Brain microvascular endothelial cell (primary cell): ENCODE results near the gene WNT9A.
"Not testable (repeated sequence)": the region's sequence is repeated elsewhere in the genome, so short reads cannot be mapped to it uniquely, and the experiment has no call there.

ENCODE experiments used
- DNase-seq: peaks from one replicate; pipeline ENCODE4 v3.0.0-alpha.2; 2020
- H3K27ac ChIP-seq: fragments of 250-450 bp; sonication (Bioruptor Pico); 2 replicates; pipeline ENCODE4 v1.5.1; 2020; ENCODE audit warnings: mild to moderate bottlenecking, moderate library complexity
- H3K27me3 ChIP-seq: fragments of 250-450 bp; sonication (Bioruptor Pico); replicated peaks from 2 replicates; pipeline ENCODE4 v1.5.1; 2020; ENCODE audit warnings: mild to moderate bottlenecking
- H3K36me3 ChIP-seq: fragments of 250-450 bp; sonication (Bioruptor Pico); replicated peaks from 2 replicates; pipeline ENCODE4 v1.5.1; 2020; ENCODE audit warnings: mild to moderate bottlenecking
- H3K4me3 ChIP-seq: 2 replicates; pipeline ENCODE4 v1.5.1; 2011; ENCODE audit warnings: low read depth, mild to moderate bottlenecking, control low read depth, low read length, moderate library complexity
- in situ Hi-C: cut with HindIII; loops from 2 replicates; pipeline ENCODE4 v1.10.0; 2017; ENCODE audit warnings: low sequenced_read_pairs, low pct_ligation_motif_present
- TF ChIP-seq, protein P1 (sequence below): IDR thresholded peaks from 2 replicates; pipeline ENCODE4 v1.5.1; 2011; ENCODE audit warnings: low read depth, mild to moderate bottlenecking, moderate library complexity, low read length, control low read depth, inconsistent platforms; ENCODE audit errors: missing control alignments

Gene WNT9A

DNA sequence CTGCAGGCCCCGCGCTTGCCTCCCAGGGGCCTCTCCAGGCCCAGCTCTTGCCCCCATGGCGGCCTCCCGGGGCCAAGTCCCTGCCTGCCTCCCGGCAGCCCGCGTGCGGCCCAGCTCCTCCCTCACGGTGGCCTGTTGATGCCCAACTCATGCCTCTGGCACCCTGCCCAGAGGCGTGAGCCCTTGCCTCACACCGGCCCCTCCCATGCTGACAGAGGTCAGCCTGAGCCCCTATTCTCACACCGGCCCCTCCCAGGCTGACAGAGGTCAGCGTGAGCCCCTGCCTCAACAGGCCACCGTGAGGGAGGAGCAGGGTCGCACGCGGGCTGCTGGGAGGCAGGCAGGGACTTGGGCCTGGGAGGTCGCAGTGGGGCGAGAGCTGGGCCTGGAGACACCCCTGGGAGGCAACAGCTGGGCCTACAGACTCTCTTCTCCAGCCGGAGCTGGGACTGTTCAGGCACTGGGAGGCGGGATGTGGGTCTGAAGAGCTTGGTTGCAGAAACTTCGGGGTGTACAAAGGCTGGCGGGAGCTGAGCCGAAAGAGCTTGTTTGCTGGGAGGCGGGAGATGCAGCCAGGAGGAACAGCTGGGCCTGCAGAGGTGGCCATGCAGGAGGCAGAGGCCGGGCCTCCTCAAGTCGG lies 24.0 kb upstream of the WNT9A start:
- H3K4me3 ChIP-seq, result not testable (repeated sequence)

DNA sequence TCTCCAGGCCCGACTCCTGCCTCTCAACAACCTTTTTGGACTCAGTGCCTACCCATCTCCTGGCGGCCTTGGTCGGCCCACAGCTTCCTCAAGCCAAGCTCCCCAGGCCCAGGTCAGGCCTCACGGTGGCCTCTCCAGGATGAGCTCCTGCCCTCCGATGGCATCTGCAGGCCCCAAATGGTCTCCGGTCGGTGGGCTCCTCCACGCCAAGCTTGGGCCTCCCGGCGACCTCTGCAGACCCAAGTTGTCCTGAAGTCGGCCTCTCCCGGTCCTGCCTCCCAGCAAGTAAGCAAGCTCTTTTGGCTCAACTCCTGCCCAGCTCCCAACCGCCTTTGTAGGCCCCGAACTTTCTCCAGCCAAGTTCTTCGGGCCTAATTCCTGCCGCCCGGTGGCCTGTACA lies 23.5 kb upstream of the WNT9A start:
- H3K27me3 ChIP-seq, H3K36me3 ChIP-seq, H3K27ac ChIP-seq, DNase-seq, in situ Hi-C loops, H3K4me3 ChIP-seq: not testable (repeated sequence)

More for the DNA sequence above, 24.0 kb upstream of the WNT9A start:
- H3K27me3 ChIP-seq, H3K27ac ChIP-seq, H3K36me3 ChIP-seq, DNase-seq, in situ Hi-C loops: not testable (repeated sequence)

DNA sequence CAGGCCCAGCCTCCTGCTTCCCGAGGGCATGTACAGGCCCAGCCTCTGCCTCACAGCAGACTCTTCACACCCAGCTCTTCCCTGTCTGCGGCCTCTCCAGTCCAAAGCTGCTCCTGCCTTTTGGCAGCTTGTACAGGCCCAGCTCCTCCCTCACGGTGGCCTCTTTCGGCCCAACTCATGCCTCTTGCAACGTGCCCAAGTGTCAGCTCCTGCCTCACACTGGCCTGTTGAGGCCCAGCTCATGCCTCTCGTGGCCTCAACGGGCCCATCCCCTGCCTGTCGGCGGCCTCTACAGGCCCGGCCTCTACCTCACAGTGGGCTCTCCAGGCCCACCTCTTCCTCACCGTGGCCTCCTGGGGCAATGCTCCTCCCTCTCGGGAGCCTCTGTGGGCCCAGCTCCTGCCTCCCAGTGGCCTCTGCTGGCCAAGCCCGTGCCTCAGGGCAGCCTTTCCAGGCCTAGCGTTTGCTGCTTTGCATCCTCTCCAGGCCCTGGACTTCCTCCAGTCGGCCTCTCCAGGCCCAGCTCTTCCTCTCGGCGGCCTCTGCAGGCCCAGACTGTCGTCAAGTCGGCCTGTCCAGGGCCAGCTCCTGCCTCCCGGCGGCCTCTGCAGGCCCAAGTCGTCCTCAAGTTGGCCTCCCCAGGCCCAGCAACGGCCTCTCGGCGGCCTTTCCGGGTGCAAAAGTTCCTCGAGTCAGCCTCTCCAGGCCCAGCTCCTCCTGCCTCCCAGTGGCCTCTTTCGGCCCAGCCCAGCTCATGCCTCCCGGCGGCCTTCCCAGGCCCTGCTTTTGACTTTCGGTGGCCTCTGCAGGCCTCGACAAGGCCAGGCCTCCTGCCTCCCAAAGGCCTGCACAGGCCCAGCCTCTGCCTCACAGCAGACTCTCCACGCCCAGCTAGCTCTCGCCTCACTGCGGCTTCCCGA lies 22.6 kb upstream of the WNT9A start:
- H3K4me3 ChIP-seq, H3K36me3 ChIP-seq, in situ Hi-C loops, H3K27ac ChIP-seq, H3K27me3 ChIP-seq, DNase-seq: not testable (repeated sequence)

DNA sequence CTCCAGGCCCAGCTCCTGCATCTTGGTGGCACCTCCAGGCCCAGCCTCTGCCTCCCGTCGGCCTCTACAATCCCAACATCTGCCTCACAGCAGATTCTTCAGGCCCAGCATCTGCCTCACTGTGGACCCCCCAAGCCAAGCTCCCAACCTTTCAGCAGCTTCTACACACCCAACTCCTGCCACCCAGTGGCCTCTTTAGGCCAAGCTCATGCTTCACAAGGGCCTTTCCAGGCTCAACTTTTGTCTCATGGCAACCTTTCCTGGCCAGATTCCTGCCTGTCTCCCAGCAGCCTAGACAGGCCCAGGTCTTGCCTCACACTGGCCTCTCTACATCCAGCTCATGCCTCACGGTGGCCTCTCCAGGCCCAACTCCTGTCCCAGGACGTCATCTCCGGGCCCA lies 20.1 kb upstream of the WNT9A start:
- H3K27ac ChIP-seq, H3K27me3 ChIP-seq, H3K36me3 ChIP-seq, DNase-seq, in situ Hi-C loops, H3K4me3 ChIP-seq: not testable (repeated sequence)
- TF ChIP-seq, protein P1, sequence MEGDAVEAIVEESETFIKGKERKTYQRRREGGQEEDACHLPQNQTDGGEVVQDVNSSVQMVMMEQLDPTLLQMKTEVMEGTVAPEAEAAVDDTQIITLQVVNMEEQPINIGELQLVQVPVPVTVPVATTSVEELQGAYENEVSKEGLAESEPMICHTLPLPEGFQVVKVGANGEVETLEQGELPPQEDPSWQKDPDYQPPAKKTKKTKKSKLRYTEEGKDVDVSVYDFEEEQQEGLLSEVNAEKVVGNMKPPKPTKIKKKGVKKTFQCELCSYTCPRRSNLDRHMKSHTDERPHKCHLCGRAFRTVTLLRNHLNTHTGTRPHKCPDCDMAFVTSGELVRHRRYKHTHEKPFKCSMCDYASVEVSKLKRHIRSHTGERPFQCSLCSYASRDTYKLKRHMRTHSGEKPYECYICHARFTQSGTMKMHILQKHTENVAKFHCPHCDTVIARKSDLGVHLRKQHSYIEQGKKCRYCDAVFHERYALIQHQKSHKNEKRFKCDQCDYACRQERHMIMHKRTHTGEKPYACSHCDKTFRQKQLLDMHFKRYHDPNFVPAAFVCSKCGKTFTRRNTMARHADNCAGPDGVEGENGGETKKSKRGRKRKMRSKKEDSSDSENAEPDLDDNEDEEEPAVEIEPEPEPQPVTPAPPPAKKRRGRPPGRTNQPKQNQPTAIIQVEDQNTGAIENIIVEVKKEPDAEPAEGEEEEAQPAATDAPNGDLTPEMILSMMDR, result peak; percentile 21

DNA sequence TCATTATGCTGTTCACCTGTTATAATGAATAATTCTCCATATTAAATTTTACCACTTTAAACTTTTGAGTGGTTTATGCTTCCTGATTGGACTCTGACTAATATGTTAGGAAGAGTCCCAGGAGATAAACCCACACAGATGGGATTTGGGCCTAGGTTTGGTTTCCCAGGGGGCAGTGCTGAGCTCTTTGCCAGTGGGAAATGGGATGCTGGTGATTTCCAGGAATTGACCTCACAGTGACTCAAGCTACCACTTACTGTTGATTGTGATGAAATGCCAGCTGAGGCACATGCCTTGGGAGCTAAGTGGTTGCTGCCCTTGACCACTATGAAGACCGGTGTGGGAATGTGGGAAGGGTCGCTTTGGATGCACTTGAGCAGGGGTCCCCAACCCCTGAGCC lies 19.0 kb upstream of the WNT9A start:
- H3K4me3 ChIP-seq, H3K27ac ChIP-seq, H3K27me3 ChIP-seq, H3K36me3 ChIP-seq, in situ Hi-C loops: not testable (repeated sequence)
- peak; percentile 32 for DNase-seq
- TF ChIP-seq, protein P1, result peak; percentile 46

DNA sequence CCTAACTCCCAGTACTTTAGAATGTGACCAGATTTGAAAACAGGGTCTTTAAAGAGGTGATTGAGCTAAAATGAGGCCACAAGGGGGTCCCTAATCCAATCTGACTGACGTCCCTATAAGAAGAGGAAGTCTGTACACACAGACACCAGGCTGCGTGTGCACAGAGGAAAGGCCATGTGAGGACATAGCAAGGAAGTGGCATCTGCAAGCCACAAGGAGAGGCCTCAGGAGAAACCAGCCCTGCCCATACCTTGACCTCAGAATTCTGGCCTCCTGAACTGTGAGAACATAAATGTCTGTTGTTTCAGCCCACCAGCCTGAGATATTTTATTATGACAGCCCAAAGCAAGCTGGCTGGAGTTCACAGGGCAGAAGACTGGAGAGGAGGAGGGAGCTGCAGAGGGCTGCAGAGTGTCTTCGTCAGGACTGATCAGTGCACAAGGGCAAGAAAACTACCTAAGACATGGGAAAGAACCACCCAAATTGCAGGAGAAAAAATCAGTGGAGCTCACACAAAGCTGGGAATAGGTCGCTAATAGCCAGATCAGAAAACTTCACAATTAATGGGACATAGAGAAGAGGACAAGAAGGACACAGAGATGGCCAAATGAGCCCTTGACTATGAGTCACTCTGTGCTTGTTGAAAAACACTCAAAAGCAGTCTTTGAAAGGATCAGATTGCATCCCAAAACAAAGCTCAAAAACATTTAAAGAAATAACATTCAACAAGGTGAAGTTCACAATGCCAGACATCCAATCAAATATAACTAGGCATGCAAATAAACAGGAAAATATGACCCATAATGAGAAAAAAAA lies 14.1 kb upstream of the WNT9A start:
- no peak for DNase-seq
- Histone ChIP-seq H3K27me3 (no peaks in the 10 kb centered on the region), H3K27ac (no peak overlapping the region), H3K36me3 (no peaks in the 10 kb centered on the region), H3K4me3 (no peak overlapping the region)
- in situ Hi-C loops, result no loop called here
- TF ChIP-seq, protein P1, result no peak

DNA sequence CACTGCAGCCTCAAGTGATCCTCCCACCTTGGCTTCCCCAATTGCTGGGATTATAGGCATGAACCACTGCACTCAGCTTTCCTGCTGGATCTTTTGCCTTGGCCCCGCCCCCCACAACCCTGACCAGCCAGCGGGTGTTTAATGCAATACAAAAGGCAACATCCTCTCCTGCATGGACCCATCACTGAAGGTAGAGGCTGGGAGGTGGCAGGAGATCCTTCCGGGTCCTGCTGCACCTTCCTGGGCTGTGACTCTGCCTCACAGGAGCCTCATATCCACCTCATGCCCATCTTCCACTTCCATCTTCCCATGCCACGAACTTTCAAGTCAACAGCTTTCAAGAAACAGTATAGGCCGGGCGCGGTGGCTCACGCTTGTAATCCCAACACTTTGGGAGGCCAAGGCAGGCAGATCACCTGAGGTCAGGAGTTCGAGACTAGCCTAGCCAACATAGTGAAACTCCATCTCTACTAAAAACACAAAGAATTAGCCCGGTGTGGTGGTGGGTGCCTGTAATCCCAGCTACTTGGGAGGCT lies 11.7 kb upstream of the WNT9A start:
- no peak overlapping the region for H3K27ac ChIP-seq
- H3K36me3 ChIP-seq, result no peaks in the 10 kb centered on the region
- in situ Hi-C loops, result no loop called here
- no peak for DNase-seq
- H3K4me3 ChIP-seq, result no peak overlapping the region
- no peaks in the 10 kb centered on the region for H3K27me3 ChIP-seq
- TF ChIP-seq, protein P1, result no peak
